HepG2 (cell line): ENCODE results near the gene ZNF217. TPM values are rescaled to one million over a fixed set of nuclear protein-coding genes. Genes with fewer than 3 reads are reported as not detected.

Experiments used
- ARNTL ChIP-seq: sonication (generic); formaldehyde crosslinking; IDR thresholded peaks from 2 replicates; pipeline ENCODE4 v1.4.0; 2020; ENCODE audit warnings: mild to moderate bottlenecking, missing genetic modification reagents
- CBX5 ChIP-seq: sonication (generic); formaldehyde crosslinking; IDR thresholded peaks from 2 replicates; pipeline ENCODE4 v1.4.0; 2020; ENCODE audit warnings: missing genetic modification reagents, borderline replicate concordance
- EP300 ChIP-seq, 3 experiments: sonication (generic) in 1 of 3; formaldehyde crosslinking in 1 of 3; IDR thresholded peaks; 2 replicates each; pipeline versions ENCODE4 v1.5.1 to v1.6.1; 2011 to 2020; ENCODE audit warnings: low read depth in 2 of 3, low read length in 2 of 3, borderline replicate concordance in 1 of 3, improper control_type of control experiment in 1 of 3, mild to moderate bottlenecking in 1 of 3, missing genetic modification reagents in 1 of 3, moderate library complexity in 1 of 3
- KLF12 ChIP-seq: sonication (generic); formaldehyde crosslinking; IDR thresholded peaks from 2 replicates; pipeline ENCODE4 v1.4.0; 2020; ENCODE audit warnings: missing genetic modification reagents, borderline replicate concordance
- MAZ ChIP-seq, 2 experiments: sonication (generic) in 1 of 2; formaldehyde crosslinking in 1 of 2; IDR thresholded peaks; 2 replicates each; pipeline versions ENCODE4 v1.5.0 to v1.6.1; 2012 to 2020; ENCODE audit warnings: low read depth in 2 of 2, mild to moderate bottlenecking in 2 of 2, borderline replicate concordance in 1 of 2, improper control_type of control experiment in 1 of 2, low read length in 1 of 2, missing genetic modification reagents in 1 of 2, moderate library complexity in 1 of 2
- MLX ChIP-seq: IDR thresholded peaks from 2 replicates; pipeline ENCODE4 v1.6.1; 2016
- SOX6 ChIP-seq, 2 experiments: fragments of 450-650 bp in 1 of 2; sonication (generic) in 1 of 2; formaldehyde crosslinking in 1 of 2; IDR thresholded peaks; 2 replicates each; pipeline versions ENCODE4 v1.4.0 to v1.6.1; 2017 to 2020; ENCODE audit warnings: antibody characterized with exemption in 1 of 2, mild to moderate bottlenecking in 1 of 2, missing genetic modification reagents in 1 of 2
- ZFP82 ChIP-seq: sonication (generic); formaldehyde crosslinking; IDR thresholded peaks from 2 replicates; pipeline ENCODE4 v1.5.1; 2020; ENCODE audit warnings: mild to moderate bottlenecking, missing genetic modification reagents, borderline replicate concordance
- ZMYM2 ChIP-seq: sonication (generic); formaldehyde crosslinking; IDR thresholded peaks from 2 replicates; pipeline ENCODE4 v1.8.0; 2022; ENCODE audit warnings: mild to moderate bottlenecking, missing genetic modification reagents
- ZNF101 ChIP-seq: sonication (generic); formaldehyde crosslinking; IDR thresholded peaks from 2 replicates; pipeline ENCODE4 v1.4.0; 2020; ENCODE audit warnings: mild to moderate bottlenecking, low read depth, missing genetic modification reagents, borderline replicate concordance
- ZNF264 ChIP-seq: sonication (generic); formaldehyde crosslinking; IDR thresholded peaks from 2 replicates; pipeline ENCODE4 v1.4.0; 2020; ENCODE audit warnings: missing genetic modification reagents
- ZNF777 ChIP-seq: sonication (generic); formaldehyde crosslinking; IDR thresholded peaks from 2 replicates; pipeline ENCODE4 v1.4.0; 2020; ENCODE audit warnings: missing genetic modification reagents
- ZNF839 ChIP-seq: sonication (generic); formaldehyde crosslinking; IDR thresholded peaks from 2 replicates; pipeline ENCODE4 v1.4.0; 2020; ENCODE audit warnings: missing genetic modification reagents, mild to moderate bottlenecking, borderline replicate concordance
- polyA plus RNA-seq, 8 experiments: library from polyadenylated mRNA; depleted of rRNA in 3 of 8; stranded (reverse) in 7 of 8; unstranded in 1 of 8; fragments of >200 nt; fragmentation: Illumina TruSeq in 4 of 8; extraction: Trizol in 4 of 8; gene quantifications; 2 replicates each; pipeline versions ENCODE4 v1.2.1 to v1.2.3, GENCODE V29; 2011 to 2016; ENCODE audit warnings: low read depth in 4 of 8, missing spikeins in 1 of 8, mixed read lengths in 1 of 8; ENCODE audit not compliant: insufficient read depth in 1 of 8
- total RNA-seq, 5 experiments: library from RNA; depleted of rRNA; stranded (reverse); fragments of >200 nt; fragmentation: Illumina TruSeq; extraction: Trizol; gene quantifications; 2 replicates each; pipeline ENCODE4 v1.2.3, GENCODE V29; 2016; ENCODE audit warnings: low read depth in 1 of 5
- TF ChIP-seq, protein P1 (sequence below): sonication (generic); formaldehyde crosslinking; IDR thresholded peaks from 2 replicates; pipeline ENCODE4 v1.4.0; 2020; ENCODE audit warnings: missing genetic modification reagents; ENCODE audit errors: not compliant biosample characterization
- TF ChIP-seq, protein P2 (sequence below): sonication (generic); formaldehyde crosslinking; IDR thresholded peaks from 2 replicates; pipeline ENCODE4 v1.5.0; 2020; ENCODE audit warnings: mild to moderate bottlenecking, missing genetic modification reagents, borderline replicate concordance

ZNF217 gene
- total and polyA plus RNA-seq, 2 of the 13 experiments (the other 11 are each of a cell fraction or from before 2014, with no cell fraction given), result 22.3 to 29.8 TPM

GRCh38 chr20:53643031-53643832, 49.6 kb upstream of the ZNF217 start (continued):
- TF ChIP-seq, protein P1, sequence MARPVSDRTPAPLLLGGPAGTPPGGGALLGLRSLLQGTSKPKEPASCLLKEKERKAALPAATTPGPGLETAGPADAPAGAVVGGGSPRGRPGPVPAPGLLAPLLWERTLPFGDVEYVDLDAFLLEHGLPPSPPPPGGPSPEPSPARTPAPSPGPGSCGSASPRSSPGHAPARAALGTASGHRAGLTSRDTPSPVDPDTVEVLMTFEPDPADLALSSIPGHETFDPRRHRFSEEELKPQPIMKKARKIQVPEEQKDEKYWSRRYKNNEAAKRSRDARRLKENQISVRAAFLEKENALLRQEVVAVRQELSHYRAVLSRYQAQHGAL (CRISPR knock-in tag), result peak; percentile 18
- TF ChIP-seq ZNF101 (CRISPR knock-in tag) (peak; percentile 23; the same call in 1 of the 2 replicates), ZFP82 (CRISPR knock-in tag) (peak; percentile 9; the same call in 1 of the 2 replicates), ZMYM2 (peak; percentile 58; the same call in 1 of the 2 replicates), EP300 (IDR thresholded peaks at IDR 0.05; ENCODE audit: low read depth in 2 of 2, low read length in 2 of 2) (no peak; a peak in 1 of 4 replicates), EP300 (CRISPR knock-in tag; IDR thresholded peaks at IDR 0.05; ENCODE audit: borderline replicate concordance) (no peak), KLF12 (CRISPR knock-in tag) (peak; percentile 86; the same call in 1 of the 2 replicates), ARNTL (CRISPR knock-in tag) (no peak), SOX6 (IDR thresholded peaks at IDR 0.05) (no peak), SOX6 (CRISPR knock-in tag; IDR thresholded peaks at IDR 0.05) (peak; percentile 77), ZNF777 (CRISPR knock-in tag) (0 out of 2 replicates have a peak, but pooled peaks have one; percentile 15), MAZ (IDR thresholded peaks at IDR 0.05; ENCODE audit: borderline replicate concordance, low read depth, low read length) (no peak), MAZ (CRISPR knock-in tag; IDR thresholded peaks at IDR 0.05; ENCODE audit: low read depth) (peak; percentile 19), ZNF839 (CRISPR knock-in tag) (0 out of 2 replicates have a peak, but pooled peaks have one; percentile 30), MLX (CRISPR knock-in tag) (0 out of 2 replicates have a peak, but pooled peaks have one; percentile 12), CBX5 (0 out of 2 replicates have a peak, but pooled peaks have one; percentile 18), ZNF264 (CRISPR knock-in tag) (peak; percentile 68; the same call in 1 of the 2 replicates)
- TF ChIP-seq, protein P2, sequence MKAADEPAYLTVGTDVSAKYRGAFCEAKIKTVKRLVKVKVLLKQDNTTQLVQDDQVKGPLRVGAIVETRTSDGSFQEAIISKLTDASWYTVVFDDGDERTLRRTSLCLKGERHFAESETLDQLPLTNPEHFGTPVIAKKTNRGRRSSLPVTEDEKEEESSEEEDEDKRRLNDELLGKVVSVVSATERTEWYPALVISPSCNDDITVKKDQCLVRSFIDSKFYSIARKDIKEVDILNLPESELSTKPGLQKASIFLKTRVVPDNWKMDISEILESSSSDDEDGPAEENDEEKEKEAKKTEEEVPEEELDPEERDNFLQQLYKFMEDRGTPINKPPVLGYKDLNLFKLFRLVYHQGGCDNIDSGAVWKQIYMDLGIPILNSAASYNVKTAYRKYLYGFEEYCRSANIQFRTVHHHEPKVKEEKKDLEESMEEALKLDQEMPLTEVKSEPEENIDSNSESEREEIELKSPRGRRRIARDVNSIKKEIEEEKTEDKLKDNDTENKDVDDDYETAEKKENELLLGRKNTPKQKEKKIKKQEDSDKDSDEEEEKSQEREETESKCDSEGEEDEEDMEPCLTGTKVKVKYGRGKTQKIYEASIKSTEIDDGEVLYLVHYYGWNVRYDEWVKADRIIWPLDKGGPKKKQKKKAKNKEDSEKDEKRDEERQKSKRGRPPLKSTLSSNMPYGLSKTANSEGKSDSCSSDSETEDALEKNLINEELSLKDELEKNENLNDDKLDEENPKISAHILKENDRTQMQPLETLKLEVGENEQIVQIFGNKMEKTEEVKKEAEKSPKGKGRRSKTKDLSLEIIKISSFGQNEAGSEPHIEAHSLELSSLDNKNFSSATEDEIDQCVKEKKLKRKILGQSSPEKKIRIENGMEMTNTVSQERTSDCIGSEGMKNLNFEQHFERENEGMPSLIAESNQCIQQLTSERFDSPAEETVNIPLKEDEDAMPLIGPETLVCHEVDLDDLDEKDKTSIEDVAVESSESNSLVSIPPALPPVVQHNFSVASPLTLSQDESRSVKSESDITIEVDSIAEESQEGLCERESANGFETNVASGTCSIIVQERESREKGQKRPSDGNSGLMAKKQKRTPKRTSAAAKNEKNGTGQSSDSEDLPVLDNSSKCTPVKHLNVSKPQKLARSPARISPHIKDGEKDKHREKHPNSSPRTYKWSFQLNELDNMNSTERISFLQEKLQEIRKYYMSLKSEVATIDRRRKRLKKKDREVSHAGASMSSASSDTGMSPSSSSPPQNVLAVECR (CRISPR knock-in tag), result peak; percentile 34; the same call in 1 of the 2 replicates
